HG03460 (cell line): Measurements from ENCODE around the gene SYT5.
"Not testable (repeated sequence)": the region's sequence is repeated elsewhere in the genome, so short reads cannot be mapped to it uniquely, and the experiment has no call there.

Experiments used
- ATAC-seq: cut with Tn5 transposase; IDR thresholded peaks from one replicate; pipeline ENCODE4 v1.9.1; 2021; ENCODE audit not compliant: unreplicated experiment

The SYT5 gene

DNA sequence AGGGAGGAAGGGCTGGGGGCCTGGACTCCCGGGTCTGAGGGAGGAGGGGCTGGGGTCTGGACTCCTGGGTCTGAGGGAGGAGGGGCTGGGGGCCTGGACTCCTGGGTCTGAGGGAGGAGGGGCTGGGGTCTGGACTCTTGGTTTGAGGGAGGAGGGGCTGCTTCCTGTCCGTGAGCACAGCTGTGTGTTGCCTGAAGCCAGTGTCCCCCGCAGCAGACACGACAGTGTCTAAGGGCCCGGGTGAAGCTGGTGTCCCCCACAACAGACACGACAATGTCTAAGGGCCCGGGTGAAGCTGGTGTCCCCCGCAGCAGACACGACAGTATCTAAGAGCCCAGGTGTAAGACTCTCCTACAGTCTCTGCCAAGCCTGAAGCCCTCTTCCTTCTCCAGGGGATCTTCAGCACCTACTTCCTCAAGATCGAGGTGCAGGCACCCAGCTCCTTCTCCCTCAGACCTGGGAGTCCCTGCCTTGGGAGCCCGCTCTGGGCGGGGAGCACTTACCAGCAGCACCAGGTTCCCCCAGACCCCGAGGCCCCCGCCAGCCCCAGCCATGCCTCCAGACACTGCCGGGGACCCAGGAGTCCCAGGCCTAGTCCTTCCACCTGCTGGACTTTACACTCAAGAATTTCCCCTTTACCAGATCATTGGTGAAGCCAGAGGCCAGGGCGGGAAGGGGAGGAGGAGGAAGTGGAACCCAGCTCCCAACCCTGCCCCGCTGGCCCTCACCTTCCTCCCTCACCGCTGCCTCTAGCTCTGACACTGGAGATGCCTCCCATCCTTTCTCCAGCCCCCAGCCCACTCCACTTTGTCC is 29.0 kb upstream of the SYT5 start, which contains the start of gene PTPRH:
PTPRH (minus strand) TSS at position 622 of the 813 bp plus-strand sequence; CDS start at position 554, 68 bp downstream.
- ATAC-seq: no peak

DNA sequence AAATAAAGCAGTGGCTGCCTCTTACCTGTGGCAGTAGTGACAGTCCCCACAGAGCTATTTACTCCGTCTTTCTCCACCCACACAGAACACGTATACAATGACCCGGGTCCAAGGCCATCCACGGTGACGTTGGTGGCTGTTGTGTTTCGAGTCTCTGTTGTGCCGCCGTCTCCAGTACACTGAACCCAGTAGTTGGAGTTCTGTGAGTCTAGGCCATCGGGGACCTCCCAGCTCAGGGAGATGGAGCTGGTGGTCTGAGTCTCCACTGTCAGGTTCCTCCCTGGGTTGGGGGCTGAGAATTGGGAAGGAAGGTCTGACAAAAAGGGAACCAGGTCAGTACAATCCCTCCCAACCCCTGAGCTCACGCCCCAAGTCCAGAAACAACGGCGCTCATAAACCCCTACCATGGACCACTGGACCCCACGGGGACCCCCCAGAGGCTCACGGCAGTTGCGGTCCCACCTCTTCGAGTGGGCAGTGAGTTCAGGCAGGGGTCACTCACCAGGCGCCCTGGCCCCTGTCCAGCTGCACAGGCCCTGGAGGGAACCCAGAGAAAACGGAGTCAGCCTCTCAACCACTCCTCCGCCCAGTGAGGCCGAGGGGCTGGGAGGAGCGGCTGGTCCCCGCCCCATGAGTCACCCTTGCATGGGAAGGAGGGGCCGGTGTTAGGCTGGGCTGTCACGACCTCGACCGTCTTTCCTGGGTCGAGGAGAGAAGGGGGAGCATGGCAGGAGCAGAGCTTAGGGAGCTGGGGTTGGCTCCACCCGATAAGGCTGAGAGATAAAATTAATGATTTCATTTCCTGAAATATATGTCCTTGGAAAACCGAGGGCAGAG is 26.8 kb upstream of the SYT5 start:
- no peak for ATAC-seq

DNA sequence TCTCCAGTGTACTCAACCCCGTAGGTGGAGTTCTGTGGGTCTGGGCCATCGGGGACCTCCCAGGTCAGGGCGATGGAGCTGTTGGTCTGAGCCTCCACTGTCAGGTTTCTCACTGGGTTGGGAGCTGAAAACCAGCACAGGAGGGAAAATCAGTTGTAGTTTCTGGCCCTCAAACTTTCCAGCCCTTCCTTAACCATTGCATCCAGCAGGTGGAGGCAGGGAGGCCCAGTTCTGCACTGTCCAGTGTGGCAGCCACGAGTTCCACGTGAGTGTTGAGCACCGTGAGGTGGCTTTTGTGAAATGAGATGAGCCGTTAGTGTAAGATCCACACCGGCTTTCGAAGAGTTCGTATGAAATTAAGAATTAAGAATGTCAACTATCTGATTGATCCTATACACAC is 22.1 kb upstream of the SYT5 start:
- not testable (repeated sequence) for ATAC-seq

DNA sequence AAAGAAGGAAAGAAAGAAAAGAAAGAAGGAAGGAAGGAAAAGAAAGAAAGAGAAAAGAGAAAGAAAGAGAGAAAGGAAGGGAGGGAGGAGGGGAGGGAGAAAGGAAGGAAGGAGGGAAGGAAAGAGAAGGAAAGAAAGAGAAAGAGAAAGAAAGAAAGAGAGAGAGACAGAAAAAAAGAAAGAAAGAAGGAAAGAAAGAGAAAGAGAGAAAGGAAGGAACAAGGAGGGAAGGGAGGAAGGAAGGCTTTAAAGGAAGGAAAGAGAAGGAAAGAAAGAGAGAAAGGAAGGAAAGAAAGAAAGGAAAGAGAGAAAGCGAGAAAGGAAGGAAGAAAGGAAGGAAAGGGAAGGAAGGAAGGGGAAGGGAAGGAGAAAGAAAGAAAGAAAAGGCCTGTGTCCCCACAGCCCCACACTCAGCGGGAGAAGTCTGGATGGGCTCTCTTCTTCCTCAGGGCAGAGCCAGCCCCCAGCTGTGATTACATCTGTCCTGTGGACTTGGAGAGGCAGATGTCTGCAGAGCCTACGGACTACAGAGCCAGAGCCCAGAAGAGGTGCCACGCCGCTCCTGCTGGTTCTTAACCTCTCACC is 19.6 kb upstream of the SYT5 start:
- ATAC-seq: no peak

DNA sequence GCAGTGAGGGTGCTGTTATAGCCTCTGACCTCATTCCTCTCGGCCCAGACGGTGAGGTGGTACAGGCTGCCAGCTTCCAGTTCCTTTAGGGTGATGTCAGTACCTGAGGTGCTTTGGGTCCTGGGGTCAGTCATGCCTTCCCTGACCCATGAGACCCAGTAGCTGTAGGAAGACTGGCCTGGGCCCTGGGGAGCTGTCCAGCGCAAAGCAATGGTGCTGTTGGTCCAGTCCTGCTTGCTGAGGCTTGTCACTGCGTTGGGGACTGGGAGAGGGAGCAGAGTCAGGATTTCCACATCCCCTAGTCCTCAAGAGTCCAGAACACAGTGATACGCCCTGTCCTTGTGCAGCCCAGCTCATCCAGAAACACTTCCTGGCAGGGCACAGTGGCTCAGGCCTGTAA is 18.6 kb upstream of the SYT5 start:
- no peak for ATAC-seq

DNA sequence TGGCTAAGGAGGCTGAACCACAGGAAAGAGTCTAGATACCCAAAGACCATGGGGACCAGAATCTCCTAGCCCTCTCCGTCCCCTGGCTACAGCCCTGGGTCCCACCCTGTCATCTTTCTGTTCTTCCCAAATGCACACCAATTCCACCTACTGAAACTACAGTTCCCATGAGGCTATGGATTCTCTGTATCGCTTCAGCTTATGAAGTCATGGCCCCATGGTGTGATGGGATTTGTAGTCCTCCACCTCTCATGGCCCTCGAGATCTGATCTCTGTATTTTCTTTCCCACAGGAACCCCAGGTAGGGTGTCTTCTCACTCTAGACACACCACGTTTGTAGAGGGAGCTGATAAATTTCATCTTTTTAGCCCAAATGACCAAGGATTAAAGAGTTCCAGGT is 17.4 kb upstream of the SYT5 start:
- no peak for ATAC-seq

DNA sequence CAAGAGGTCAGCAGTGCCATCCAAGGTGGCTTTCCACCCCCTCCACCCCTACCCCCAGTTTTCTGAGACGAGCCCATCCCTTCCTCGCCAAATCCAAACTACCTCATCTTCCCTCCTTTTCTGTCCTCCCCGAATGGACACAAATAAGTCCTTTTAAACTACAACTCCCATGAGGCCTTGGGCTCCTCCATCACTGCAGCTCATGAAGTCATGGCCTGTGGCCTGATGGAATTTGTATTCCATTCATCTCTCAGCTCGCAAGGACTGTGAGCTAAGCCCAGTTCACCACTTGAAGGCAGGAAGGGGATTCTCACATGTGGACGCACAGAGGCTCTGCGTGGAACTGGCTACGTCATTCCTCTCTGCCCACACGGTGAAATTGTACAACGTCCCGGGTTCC is 16.7 kb upstream of the SYT5 start:
- no peak for ATAC-seq

DNA sequence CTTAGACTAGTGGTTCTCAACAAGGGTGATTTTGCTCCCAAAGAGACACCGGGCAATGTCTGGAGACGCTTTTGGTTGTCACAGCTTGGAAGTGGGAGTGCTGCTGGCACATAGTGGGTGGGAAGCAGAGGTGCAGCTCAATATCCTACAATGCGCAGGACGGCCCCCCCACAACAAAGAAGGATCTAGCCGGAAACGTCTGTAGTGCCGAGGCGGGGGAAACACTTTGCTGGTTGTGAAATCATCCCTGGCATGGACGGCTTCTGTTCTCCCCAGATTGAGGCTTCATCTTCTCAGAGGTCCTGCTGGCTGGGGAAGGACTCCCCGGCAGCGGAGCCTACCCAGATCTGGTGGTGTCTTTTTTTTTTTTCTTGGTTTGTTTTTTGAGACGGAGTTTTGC is 13.4 kb upstream of the SYT5 start:
- no peak for ATAC-seq

DNA sequence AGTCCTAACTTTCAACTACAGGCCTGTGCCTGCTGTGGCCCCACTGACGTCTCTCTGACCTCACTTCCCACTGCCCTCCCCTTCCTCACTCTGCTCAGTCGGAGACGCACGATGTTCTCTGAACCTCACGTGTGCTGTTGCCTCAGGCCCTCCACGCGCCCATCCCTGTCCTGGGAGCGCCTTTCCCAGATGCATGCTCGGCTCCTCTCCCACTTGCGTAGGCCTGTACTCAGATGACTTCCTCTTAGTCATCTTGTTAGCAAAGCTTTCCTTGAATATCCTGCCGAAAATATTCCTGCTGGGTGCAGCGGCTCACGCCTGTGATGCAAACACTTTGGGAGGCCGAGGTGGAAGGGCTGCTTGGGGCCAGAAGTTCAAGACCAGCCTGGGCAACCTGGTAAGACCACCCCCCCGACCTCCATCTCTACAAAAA is 9.3 kb upstream of the SYT5 start:
- ATAC-seq: no peak

DNA sequence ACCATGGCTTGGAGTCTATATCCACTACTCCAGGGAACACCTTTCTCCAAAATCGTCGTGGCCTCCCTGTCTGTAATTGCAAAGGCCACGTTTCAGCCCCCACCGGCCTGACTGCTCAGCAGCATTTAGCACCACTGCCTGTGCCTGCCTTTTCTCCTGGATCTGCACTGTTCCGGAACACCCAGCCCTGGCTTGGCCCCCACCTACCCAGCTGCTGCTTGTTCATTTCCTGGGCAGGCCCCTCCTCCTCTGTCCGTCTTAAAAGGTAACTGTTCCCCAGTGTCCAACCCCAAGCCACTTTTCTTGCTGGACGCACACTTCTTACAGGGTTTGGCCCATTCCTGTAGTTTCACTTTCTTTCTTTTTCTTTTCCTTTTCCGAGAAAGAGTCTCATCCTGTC is 8.5 kb upstream of the SYT5 start:
- no peak for ATAC-seq

DNA sequence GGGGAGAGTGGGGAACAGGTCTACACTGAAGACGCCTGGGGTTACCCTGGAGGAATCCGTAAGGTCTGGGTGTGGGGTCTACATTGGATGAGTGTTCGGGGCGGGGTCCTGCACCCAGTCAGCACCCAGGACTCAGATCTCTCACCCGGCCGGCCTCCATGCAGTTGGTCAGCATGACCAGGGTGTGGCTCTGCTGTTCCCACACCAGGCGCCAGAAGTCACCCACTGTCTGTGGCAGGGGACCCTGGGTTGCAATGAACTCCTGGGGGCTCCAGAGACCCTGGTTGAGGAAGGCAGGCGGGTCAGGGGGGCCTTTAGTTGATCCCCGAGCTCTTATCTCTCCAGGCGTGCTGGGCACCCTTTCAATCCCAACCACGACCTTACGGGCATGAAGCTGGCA is 6.0 kb upstream of the SYT5 start:
- no peak for ATAC-seq

DNA sequence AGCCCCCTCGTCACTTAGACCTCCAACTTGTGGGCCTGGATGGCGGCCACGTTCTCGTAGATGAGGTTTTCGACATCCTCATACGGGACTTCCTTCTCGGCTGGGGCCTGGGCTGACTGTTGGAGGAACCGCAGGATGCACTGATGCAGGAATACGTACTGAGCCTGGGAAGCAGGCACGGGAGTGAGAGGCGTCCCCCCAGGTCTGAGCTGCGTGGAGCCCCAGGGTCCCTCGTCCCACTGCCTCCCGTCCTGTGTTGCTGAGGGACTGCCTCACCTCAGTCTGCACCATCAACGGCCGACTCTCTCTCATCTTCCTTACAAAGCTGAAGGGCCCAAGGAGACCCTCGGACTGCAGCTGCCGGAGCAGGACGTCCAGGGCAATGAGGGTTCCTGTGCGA is 1.7 kb upstream of the SYT5 start:
- no peak for ATAC-seq

DNA sequence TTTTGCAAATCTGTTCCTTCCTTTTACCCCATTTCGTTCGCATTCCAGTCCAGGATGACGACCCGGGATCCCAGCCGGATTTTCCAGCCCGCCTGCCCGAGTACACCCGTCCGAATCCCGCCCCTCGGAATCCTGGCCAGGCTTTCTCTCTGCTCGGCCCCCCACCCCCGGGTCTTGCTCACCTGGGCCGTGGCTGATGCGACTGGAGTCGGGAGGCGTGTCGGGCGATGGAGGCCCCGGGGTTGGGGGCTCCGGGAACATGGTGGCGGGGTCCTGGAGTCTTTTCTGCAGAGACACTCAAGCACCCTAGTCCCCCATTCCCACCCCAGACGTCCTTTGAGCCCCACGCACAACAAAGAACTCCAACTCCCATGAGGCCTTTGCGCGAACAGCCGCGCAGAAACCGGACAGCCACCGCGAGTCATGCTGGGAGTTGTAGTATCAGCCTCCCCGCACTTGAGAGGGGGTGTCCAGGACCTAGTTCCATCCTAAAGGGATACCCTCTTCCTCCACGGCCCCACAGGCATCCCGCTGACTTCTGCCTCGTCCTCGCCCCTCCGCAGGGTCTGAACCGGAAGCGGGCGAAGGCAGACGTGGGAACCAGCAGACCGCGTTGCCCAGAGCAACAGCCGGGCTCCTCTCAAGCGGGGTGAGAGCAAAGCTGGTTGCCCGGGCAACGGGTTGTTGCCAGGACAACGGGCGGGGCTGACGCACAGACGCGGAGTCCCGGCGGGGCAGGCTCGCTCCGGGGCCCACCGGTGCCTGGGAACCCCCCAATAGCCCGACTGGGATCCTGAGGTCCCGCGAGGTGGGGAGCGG is 1.1 kb downstream of the SYT5 start:
- ATAC-seq: peak; percentile 76

DNA sequence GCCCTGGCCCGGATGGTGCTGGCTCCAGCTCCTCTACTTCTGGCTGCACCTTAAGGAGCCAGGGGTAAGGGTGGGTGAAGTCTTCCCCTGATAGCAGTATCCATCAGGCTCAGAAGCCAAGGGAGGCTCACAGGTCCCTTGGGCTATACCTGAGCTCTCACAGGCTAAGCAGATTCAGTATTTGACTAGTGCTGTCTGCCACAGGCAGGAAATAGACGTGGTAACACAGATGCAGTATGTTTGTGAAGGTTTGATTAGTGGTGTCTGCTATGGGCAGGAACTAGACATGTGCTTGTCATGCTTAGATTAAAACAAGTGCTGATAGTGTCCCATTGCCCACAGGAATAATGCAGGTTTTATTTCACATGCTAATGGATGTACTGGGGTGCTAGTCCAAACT is 4.0 kb downstream of the SYT5 start:
- no peak for ATAC-seq

DNA sequence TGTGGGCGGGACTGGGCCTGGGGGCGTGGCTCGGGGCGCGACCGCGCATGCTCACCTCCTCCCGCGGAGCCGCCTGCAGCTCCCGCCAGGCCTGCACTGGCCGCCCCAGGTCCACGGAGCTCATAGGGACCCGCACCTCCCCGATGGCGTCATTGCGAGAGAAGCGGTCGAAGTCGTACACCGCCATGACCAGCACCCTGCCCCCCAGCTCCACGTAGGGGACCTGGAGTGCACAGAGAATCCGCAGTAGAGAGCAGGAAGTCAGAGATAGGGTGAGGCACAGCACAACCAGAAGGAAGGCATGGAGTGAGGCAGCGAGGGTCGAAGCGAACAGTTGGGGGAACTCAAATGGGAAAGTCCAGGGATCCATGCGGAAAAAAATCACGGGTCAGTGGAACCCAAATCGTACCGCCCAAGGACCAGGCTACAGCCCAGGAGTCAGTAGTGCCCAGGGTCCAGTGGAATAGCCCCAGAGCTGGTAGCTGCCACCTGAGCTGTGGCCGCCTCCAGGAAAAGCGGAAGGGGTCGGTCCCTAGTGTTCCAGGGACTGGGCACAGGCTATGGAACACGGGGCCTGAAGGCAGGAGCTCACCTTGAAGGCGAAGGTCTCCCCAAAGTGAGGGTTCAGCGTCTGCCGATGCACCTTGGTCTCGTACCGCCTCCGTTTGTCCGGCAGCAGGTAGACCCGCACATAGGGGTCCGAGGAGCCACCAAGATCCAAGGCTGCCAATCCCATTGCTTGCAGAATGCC is 4.8 kb downstream of the SYT5 start:
- no peak for ATAC-seq

DNA sequence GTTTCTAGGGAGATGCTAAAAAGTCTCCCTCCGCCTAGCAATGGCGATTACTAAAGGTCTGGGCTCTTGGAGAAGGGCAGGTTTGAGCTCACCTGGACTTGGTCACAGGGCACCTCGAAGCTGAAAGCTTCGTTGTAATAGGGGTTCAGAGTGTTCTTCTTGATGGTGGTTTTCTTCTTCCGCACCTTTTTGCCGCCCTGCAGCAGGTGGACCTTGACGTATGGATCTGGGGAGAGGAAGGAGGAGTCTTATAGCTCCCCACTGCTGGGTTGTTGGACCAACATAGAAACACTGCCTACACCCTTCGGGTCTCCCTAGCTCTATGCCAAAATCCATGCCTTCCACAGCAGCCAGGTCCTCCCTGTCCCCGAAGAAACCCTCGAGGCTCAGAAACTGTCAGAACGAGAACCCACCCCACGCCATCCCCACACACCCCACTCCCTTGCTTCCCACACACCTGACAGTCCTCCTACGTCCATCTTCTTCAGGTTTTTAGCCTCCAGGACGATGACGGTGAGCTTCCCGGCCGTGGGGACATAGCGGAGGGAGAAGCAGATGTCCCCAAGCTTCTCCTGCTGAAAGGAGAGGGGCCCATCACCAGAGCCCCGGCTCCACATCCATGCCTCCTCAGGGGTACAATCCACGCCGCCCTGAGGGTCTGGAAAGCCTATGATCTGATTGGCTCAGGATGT is 5.5 kb downstream of the SYT5 start:
- no peak for ATAC-seq

DNA sequence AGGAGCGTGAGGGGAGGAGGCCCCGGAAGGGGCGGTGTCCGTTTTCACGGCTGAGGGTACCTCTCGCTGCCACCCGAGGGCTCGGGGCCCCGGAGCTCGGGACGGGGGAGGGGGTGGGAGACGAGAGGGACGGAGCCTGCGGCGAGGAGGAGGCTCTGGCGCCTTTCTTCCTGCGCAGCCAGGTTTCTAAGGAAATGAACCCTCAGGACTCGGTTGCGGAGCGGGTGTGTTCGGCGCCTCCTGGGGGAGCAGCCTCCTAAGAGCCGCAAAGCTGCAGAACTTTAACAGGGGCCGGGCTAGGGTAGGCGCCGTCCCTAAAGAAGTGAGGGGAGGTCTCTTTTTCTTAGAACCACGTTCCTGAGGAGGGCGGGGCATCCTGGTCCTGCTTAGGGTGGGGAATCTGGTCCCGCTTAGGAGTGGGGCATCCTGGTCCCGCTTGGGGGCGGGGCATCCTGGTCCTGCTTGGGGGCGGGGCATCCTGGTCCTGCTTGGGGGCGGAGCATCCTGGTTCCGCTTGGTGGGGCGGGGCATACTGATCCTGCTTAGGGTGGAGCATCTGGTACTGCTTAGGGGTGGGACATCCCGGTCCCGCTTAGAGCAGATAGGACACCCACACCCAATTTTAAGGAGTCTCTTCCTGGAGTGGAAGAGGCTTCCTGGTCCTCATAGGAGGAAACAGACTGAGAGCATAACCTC is 6.2 kb downstream of the SYT5 start:
- ATAC-seq: no peak

DNA sequence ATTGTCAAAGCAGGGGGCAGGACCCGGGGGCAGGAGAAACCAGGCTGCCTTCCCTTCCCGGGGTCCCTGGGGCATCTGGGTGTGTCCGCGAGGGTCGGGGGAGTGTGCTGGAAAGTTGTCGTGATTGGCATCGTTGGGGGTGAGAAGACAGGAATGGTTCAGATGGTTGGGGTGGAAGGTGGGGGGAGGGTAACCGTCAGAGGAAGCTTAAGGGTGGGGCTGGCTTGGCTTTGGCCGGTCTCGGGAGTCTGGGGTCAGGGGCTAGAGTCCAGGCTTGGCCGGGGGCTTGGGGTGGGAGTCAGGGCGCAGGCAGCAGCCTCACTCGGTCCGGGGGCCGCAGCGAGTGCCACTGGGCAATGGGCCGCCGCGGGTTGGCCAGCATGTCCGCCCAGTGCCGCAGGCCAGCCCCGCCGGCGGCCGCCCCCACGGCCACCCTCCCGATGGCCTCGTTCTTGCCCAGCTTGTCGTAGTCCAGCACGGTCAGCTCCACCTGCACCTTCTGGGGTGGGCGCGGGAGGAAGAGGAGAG is 6.8 kb downstream of the SYT5 start:
- no peak for ATAC-seq

DNA sequence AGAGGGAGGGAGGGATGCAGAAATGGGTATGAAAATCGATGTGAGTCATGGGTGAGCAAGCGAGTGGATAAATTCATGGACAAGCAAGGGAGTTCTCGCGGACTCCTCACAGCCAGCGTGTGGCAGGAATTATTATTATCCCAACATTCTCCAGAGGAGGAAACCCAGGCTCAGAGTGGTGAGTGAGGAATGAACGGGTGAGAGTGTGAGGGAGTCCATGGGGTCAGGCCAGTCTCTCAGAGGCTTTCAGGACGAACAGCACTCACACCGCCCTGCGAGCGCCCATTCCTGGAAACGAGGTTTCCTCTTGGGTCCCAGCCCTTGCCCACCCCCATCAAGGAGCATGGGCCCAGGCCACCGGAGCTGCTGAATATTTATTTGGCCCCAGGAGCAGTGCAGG is 7.3 kb downstream of the SYT5 start:
- no peak for ATAC-seq
